ENCODE measurements around the gene FAM8A1. TPM values are rescaled to one million over a fixed set of nuclear protein-coding genes. Genes with fewer than 3 reads are reported as not detected.
"Not testable (repeated sequence)": the region's sequence is repeated elsewhere in the genome, so short reads cannot be mapped to it uniquely, and the experiment has no call there.

FAM8A1 gene
- total RNA-seq, 4 donors from 2014 or later: 35.6 to 47.6 (median 36.2) TPM

DNA sequence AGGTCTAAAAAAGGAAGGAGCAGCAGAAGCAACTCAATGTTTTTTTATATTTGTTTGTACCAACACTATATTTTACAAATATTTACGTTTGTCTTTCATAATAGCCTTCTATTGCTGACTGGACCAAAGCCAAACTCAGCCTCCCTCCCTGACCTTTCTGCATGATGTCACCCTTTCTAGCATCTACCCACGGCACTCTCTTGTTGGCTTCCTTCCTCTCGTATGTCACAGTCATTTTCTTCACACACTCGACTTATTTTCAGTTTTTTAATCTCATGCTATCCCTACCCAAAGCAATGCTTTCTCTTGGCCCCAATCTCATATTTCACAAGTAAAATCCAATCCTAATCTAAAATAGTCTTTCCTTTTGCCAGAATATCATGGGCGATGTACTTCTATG lies 16.3 kb upstream of the FAM8A1 start:
- Histone ChIP-seq H3K4me3 (peak overlapping the region in 2 of 4 donors; percentile 1 to 4), H3K27me3 (no peaks in the 10 kb centered on the region), H3K4me1 (peaks cover 0 to 20% (median 3%) of the 10 kb centered on the region in 4 donors), H3K36me3 (no peaks in the 10 kb centered on the region), H3K27ac (peak overlapping the region; percentile 30 to 75 (median 50)), H3K9me3 (no peaks in the 10 kb centered on the region)
- peak in 1 of 2 donors; percentile 16 for TF ChIP-seq EP300 (IDR thresholded peaks at IDR 0.05)
- no peak for TF ChIP-seq POLR2A (IDR thresholded peaks at IDR 0.05)
- 14% methylated on average over 5 of the region's 5 CpGs for WGBS, 2 donors
- DNase-seq (ENCODE audit: low spot score in 2 of 2): no peak

DNA sequence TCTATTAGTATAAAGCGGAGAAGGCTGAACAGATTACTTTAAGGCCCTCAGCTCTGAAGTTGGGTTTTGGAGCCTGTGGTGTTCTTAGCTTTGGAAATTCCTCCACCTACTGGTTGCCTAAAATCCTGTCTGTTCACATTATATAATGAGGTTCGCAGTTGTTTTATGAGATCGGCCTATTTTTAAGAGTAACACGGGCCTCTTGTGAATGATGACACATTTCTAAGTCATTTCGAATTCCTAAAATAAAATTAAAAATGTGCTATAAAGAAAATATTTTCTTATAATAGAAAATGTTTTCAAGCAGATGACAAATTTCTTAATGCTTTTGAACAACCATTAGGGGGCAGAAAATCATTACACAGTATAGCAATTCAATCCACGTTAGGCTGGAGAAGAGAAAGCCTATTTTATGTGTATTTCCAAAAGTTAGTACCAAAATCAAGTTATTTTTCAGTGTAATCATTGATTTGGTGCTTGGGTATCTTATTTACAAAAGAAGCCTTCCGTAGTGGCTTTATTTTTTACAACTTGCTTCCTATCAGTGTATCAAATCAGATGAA lies 15.8 kb upstream of the FAM8A1 start:
- Histone ChIP-seq H3K36me3 (no peaks in the 10 kb centered on the region), H3K4me3 (peak overlapping the region in 2 of 4 donors; percentile 1 to 4), H3K27me3 (no peaks in the 10 kb centered on the region), H3K27ac (peak overlapping the region; percentile 30 to 75 (median 50)), H3K9me3 (no peaks in the 10 kb centered on the region), H3K4me1 (peaks cover 0 to 20% (median 3%) of the 10 kb centered on the region in 4 donors)
- TF ChIP-seq POLR2A (IDR thresholded peaks at IDR 0.05) (no peak), EP300 (IDR thresholded peaks at IDR 0.05) (peak in 1 of 2 donors; percentile 4)
- TF ChIP-seq, protein P1, sequence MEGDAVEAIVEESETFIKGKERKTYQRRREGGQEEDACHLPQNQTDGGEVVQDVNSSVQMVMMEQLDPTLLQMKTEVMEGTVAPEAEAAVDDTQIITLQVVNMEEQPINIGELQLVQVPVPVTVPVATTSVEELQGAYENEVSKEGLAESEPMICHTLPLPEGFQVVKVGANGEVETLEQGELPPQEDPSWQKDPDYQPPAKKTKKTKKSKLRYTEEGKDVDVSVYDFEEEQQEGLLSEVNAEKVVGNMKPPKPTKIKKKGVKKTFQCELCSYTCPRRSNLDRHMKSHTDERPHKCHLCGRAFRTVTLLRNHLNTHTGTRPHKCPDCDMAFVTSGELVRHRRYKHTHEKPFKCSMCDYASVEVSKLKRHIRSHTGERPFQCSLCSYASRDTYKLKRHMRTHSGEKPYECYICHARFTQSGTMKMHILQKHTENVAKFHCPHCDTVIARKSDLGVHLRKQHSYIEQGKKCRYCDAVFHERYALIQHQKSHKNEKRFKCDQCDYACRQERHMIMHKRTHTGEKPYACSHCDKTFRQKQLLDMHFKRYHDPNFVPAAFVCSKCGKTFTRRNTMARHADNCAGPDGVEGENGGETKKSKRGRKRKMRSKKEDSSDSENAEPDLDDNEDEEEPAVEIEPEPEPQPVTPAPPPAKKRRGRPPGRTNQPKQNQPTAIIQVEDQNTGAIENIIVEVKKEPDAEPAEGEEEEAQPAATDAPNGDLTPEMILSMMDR (IDR thresholded peaks at IDR 0.05): peak; percentile 71 to 94 (median 82)
- DNase-seq (ENCODE audit: low spot score in 2 of 2): peak in 1 of 2 donors; percentile 60
- 5 to 7% methylated on average over 7 of the region's 7 CpGs for WGBS, 2 donors

DNA sequence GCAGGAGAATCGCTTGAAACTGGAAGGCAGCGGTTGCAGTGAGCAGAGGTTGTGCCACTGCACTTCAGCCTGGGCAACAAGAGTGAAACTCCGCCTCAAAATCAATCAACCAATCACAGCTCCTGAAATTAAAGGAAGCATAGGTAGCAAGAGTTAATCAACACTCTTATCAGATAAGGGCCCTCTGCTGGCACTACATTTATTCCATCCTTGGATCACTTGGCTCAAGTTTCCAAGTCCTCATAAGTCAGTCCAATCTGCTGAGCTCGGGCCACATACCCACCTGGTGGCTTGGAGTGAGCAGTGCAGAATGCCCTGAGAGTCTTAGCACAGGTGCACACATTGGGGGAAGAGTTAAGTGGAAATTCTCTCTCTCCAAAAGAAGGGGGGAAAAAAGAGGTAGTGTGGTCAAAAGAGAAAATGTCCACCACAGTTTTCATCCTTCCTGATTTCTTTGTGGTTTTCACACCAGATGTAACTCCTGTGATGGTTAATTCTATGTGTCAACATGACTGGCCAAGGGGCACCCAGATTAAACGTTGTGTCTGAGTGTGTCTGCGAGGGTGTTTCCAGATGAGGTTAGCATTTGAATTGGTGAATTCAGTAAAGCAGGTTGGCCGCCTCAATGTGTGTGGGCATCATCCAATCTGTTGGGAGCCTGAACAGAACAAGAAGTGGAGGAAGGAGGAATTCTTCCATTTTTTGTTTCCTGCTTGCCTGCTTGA lies 14.2 kb upstream of the FAM8A1 start:
- Histone ChIP-seq H3K4me3 (no peak overlapping the region), H3K27ac (no peak overlapping the region), H3K9me3 (no peaks in the 10 kb centered on the region), H3K27me3 (no peaks in the 10 kb centered on the region), H3K36me3 (no peaks in the 10 kb centered on the region), H3K4me1 (peaks cover 0 to 13% (median 3%) of the 10 kb centered on the region in 4 donors)
- TF ChIP-seq, protein P1 (IDR thresholded peaks at IDR 0.05): no peak
- no peak for TF ChIP-seq EP300 (IDR thresholded peaks at IDR 0.05)
- no peak for TF ChIP-seq POLR2A (IDR thresholded peaks at IDR 0.05)
- WGBS, 2 donors: 78 to 80% methylated on average over 7 of the region's 7 CpGs
- DNase-seq (ENCODE audit: low spot score in 2 of 2): no peak

DNA sequence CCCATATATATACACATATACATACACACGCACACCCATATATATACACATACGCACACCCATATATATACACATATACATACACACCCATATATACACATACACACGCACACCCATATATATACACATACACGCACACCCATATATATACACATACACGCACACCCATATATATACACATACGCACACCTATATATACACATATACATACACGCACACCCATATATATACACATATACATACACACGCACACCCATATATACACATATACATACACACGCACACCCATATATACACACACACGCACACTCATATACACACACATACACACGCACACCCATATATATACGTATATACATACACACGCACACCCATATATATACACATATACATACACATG lies 13.5 kb upstream of the FAM8A1 start:
- H3K9me3 ChIP-seq; H3K27ac ChIP-seq; H3K27me3 ChIP-seq; H3K36me3 ChIP-seq; H3K4me3 ChIP-seq; DNase-seq (ENCODE audit: low spot score in 2 of 2): not testable (repeated sequence)
- H3K4me1 ChIP-seq: peaks cover 0 to 13% (median 3%) of the 10 kb centered on the region in 4 donors
- WGBS, 2 donors: 90 to 95% methylated on average over 13 of the region's 13 CpGs

GRCh38 chr6:17588011-17588410 lies 12.1 kb upstream of the FAM8A1 start:
- Histone ChIP-seq H3K4me3 (no peak overlapping the region), H3K36me3 (no peaks in the 10 kb centered on the region), H3K9me3 (no peaks in the 10 kb centered on the region), H3K27ac (no peak overlapping the region), H3K27me3 (no peaks in the 10 kb centered on the region), H3K4me1 (peaks cover 0 to 13% (median 3%) of the 10 kb centered on the region in 4 donors)
- DNase-seq (ENCODE audit: low spot score in 2 of 2): no peak
- TF ChIP-seq POLR2A (IDR thresholded peaks at IDR 0.05) (no peak), EP300 (IDR thresholded peaks at IDR 0.05) (no peak)
- TF ChIP-seq, protein P1 (IDR thresholded peaks at IDR 0.05): no peak
- WGBS, 2 donors: 85% methylated on average over 6 of the region's 6 CpGs

- 73 to 78% methylated on average over 5 of the region's 5 CpGs for WGBS, 2 donors
- H3K9me3 ChIP-seq: no peaks in the 10 kb centered on the region
- peaks cover 0 to 2% (median 0%) of the 10 kb centered on the region in 4 donors for H3K4me1 ChIP-seq
- no peak overlapping the region for H3K27ac ChIP-seq
- no peak for TF ChIP-seq POLR2A (IDR thresholded peaks at IDR 0.05)
- TF ChIP-seq, protein P1 (IDR thresholded peaks at IDR 0.05): no peak
- TF ChIP-seq EP300 (IDR thresholded peaks at IDR 0.05): no peak
- H3K4me3 ChIP-seq: no peak overlapping the region
- no peaks in the 10 kb centered on the region for H3K27me3 ChIP-seq
- no peak for DNase-seq (ENCODE audit: low spot score in 2 of 2)
- no peaks in the 10 kb centered on the region for H3K36me3 ChIP-seq
These were observed 10.6 kb upstream of the FAM8A1 start for GRCh38 chr6:17589406-17590096.
